DOHH2 (cell line): ENCODE results near the gene LILRA6.

Experiments
- H3F3A ChIP-seq: fragments of 200-600 bp; sonication (generic), shearing (Covaris generic); 2 replicates; pipeline ENCODE4 v1.6.0; 2016; ENCODE audit warnings: antibody characterized with exemption, mild to moderate bottlenecking; ENCODE audit not compliant: control insufficient read depth, insufficient read depth
- H3K27ac ChIP-seq: fragments of 200-600 bp; sonication (generic); 2 replicates; pipeline ENCODE4 v1.5.1; 2014; ENCODE audit warnings: low read depth, mild to moderate bottlenecking, low read length, moderate library complexity
- H3K27me3 ChIP-seq: fragments of 200-600 bp; sonication (generic); 2 replicates; pipeline ENCODE4 v1.6.1; 2014; ENCODE audit warnings: mild to moderate bottlenecking, low read length, mixed read lengths; ENCODE audit not compliant: control insufficient read depth
- H3K36me3 ChIP-seq: fragments of 200-600 bp; sonication (generic); 2 replicates; pipeline ENCODE4 v1.6.1; 2014; ENCODE audit warnings: mild to moderate bottlenecking, low read length, moderate library complexity, mixed read lengths; ENCODE audit not compliant: control insufficient read depth
- H3K4me1 ChIP-seq: fragments of 200-600 bp; sonication (generic); 2 replicates; pipeline ENCODE4 v1.6.1; 2014; ENCODE audit warnings: mild to moderate bottlenecking, low read length, mixed read lengths; ENCODE audit not compliant: control insufficient read depth
- H3K4me2 ChIP-seq: fragments of 200-600 bp; sonication (generic); 2 replicates; pipeline ENCODE4 v1.6.0; 2014; ENCODE audit warnings: mild to moderate bottlenecking, low read length, moderate library complexity
- H3K4me3 ChIP-seq: fragments of 200-600 bp; sonication (generic); 2 replicates; pipeline ENCODE4 v1.5.1; 2014; ENCODE audit warnings: mild to moderate bottlenecking, low read length, mixed read lengths
- H3K79me2 ChIP-seq: fragments of 200-600 bp; sonication (generic); 2 replicates; pipeline ENCODE4 v1.6.1; 2014; ENCODE audit warnings: mild to moderate bottlenecking, low read length, mixed read lengths; ENCODE audit not compliant: control insufficient read depth
- H3K9me2 ChIP-seq: fragments of 200-600 bp; sonication (generic); replicated peaks from 2 replicates; pipeline ENCODE4 v1.6.1; 2014; ENCODE audit warnings: mild to moderate bottlenecking, low read length, mixed read lengths; ENCODE audit not compliant: control insufficient read depth
- H3K9me3 ChIP-seq: fragments of 200-600 bp; sonication (generic); 2 replicates; pipeline ENCODE4 v1.6.1; 2014; ENCODE audit warnings: antibody characterized with exemption, low read length, mixed read lengths; ENCODE audit not compliant: control insufficient read depth, insufficient read depth
- H4K20me1 ChIP-seq: fragments of 200-600 bp; sonication (generic); 2 replicates; pipeline ENCODE4 v1.6.0; 2014; ENCODE audit warnings: low read depth, mild to moderate bottlenecking, antibody characterized with exemption, low read length, moderate library complexity; ENCODE audit not compliant: control insufficient read depth, insufficient read depth
- EZH2phosphoT487 ChIP-seq: fragments of 200-600 bp; sonication (generic); IDR thresholded peaks from 2 replicates; pipeline ENCODE4 v1.6.1; 2017; ENCODE audit warnings: borderline replicate concordance, mild to moderate bottlenecking, antibody characterized with exemption, low read length, moderate library complexity, mixed read lengths
- TF ChIP-seq, protein P1 (sequence below): fragments of 200-600 bp; sonication (generic); IDR thresholded peaks from one replicate; pipeline ENCODE4 v1.5.1; 2014; ENCODE audit warnings: antibody characterized with exemption, mild to moderate bottlenecking, low read depth, low read length; ENCODE audit not compliant: poor library complexity, severe bottlenecking

Gene LILRA6

DNA sequence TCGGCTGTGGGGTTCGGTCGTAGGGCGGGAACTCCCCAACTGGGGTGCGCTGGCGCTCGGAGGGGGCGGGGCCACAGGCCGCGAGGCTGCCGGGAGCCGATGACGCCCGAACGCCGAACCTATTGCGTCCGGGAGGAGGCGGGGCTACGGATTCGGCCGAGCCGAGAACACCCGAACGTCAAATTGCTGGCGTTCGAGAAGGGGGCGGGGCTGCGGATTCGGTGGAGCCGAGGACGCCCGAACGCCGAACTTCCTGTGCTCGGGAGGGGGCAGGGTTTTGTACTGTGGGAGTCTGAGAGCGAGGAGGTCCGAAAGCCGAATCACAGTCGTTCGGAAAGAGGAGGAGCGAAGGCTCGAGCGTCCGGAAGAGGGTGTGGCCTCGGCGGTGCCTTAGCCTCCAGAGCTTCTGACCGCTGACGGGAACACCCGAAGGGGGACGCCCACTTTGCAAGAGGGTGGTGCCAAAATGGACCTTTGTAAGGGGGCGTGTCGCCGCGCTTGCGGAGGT lies 52.0 kb downstream of the LILRA6 start:
- H3K4me3 ChIP-seq, result peak overlapping the region; percentile 85
- H3K9me2 ChIP-seq, result no peaks in the 10 kb centered on the region
- H3K4me1 ChIP-seq, result peaks cover 19% of the 10 kb centered on the region
- H3F3A ChIP-seq, result no peaks in the 10 kb centered on the region; the same call in 1 of the 2 replicates
- peaks cover 25% of the 10 kb centered on the region for H3K36me3 ChIP-seq
- H3K9me3 ChIP-seq, result no peaks in the 10 kb centered on the region
- peaks cover 4% of the 10 kb centered on the region; the same call in 1 of the 2 replicates for H4K20me1 ChIP-seq
- no peak for TF ChIP-seq EZH2phosphoT487
- TF ChIP-seq, protein P1, sequence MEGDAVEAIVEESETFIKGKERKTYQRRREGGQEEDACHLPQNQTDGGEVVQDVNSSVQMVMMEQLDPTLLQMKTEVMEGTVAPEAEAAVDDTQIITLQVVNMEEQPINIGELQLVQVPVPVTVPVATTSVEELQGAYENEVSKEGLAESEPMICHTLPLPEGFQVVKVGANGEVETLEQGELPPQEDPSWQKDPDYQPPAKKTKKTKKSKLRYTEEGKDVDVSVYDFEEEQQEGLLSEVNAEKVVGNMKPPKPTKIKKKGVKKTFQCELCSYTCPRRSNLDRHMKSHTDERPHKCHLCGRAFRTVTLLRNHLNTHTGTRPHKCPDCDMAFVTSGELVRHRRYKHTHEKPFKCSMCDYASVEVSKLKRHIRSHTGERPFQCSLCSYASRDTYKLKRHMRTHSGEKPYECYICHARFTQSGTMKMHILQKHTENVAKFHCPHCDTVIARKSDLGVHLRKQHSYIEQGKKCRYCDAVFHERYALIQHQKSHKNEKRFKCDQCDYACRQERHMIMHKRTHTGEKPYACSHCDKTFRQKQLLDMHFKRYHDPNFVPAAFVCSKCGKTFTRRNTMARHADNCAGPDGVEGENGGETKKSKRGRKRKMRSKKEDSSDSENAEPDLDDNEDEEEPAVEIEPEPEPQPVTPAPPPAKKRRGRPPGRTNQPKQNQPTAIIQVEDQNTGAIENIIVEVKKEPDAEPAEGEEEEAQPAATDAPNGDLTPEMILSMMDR, result no peak
- peak overlapping the region; percentile 95 for H3K4me2 ChIP-seq
- peaks cover 29% of the 10 kb centered on the region for H3K79me2 ChIP-seq
- H3K27ac ChIP-seq, result peak overlapping the region; percentile 83
- H3K27me3 ChIP-seq, result no peaks in the 10 kb centered on the region

DNA sequence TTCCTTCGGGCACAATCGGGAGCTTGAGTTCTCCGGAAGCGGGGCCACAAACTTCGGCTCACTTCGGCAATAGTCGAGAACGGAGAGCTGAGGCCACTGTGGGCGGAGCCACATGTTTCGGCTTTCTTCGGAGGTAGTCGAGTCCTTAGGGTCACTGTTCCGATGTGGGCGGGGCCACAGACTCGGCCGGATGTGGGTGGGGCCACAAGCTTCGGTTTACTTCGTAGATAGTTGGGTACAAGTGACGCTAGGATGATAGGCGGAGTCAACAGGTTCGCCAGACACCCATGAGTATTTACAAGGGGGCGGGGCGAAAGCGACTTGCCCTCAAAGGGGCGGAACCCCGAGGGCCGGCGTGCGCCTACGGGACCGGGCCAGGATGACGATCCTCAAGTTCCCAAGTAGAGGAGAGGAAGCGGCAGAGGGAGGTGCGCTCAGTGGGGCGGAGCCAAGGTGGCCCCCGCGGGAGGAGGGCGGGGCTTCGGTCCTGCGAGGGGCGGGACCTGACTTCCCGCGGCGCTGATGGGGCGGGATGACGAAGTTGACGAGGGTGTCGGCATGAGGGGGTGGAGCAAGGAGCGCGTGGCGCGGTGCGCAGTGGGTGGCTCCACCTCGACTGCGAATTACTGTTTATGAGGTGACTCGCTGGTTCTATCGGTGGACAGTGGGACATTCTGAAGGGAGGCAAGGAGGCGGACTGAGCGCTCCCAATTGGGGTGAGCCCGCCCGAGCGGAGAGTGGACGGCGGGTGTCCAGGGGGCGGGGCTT lies 52.7 kb downstream of the LILRA6 start:
- Histone ChIP-seq H3K27me3 (no peaks in the 10 kb centered on the region), H3K9me3 (no peaks in the 10 kb centered on the region), H3K9me2 (no peaks in the 10 kb centered on the region), H3K36me3 (peaks cover 25% of the 10 kb centered on the region), H3K27ac (peak overlapping the region; percentile 83), H3K79me2 (peaks cover 29% of the 10 kb centered on the region), H4K20me1 (peaks cover 4% of the 10 kb centered on the region; the same call in 1 of the 2 replicates), H3K4me1 (peaks cover 19% of the 10 kb centered on the region), H3K4me2 (peak overlapping the region; percentile 95), H3F3A (no peaks in the 10 kb centered on the region; the same call in 1 of the 2 replicates), H3K4me3 (peak overlapping the region; percentile 85)
- no peak for TF ChIP-seq EZH2phosphoT487
- TF ChIP-seq, protein P1, result no peak

DNA sequence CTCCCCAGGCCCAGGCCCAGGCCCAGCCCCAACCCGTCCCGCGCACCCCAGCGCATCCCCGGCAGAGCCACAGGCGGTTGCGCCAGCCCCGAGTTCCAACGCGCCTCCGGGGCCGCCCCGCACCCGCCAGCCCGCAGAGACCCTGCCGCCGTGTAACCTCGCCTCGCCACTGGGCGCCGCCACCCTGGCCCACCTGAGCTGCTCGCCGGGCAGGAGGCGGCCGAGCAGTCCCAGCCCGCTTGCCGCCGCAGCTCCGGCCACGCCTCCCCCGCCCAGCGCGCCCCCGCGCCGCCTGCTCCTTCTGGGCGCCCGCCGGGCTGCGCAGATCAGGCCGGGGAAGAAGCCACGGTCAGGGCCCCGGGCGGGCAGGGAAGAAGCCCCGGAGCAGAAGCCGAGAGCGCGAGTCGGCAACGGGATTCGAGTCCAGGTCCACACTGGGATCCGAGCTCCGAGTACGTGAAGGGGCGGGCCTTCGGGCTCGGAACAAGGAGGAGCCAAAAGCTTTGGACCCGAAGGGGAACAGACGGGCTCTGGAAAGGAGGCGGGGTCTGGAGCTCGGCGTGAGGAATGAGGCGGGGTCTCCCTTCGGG lies 53.4 kb downstream of the LILRA6 start, which contains the start of gene MBOAT7:
TSS of gene MBOAT7 (minus strand) at position 436 of the 590 bp plus-strand sequence. CDS start 1,072 bp downstream, outside the sequence.
- TF ChIP-seq, protein P1, result peak; percentile 50
- TF ChIP-seq EZH2phosphoT487, result no peak
- peak within 1 kb of the TSS; percentile 95 for H3K4me2 ChIP-seq
- H3K36me3 ChIP-seq, result peaks cover 25% of the 10 kb centered on the region
- H3K4me3 ChIP-seq, result peak within 1 kb of the TSS; percentile 85
- H3K79me2 ChIP-seq, result peaks cover 29% of the 10 kb centered on the region
- peaks cover 4% of the 10 kb centered on the region; the same call in 1 of the 2 replicates for H4K20me1 ChIP-seq
- H3K9me2 ChIP-seq, result no peaks in the 10 kb centered on the region
- H3K4me1 ChIP-seq, result peaks cover 19% of the 10 kb centered on the region
- no peaks in the 10 kb centered on the region for H3K9me3 ChIP-seq
- peak within 1 kb of the TSS; percentile 83 for H3K27ac ChIP-seq
- no peaks in the 10 kb centered on the region for H3K27me3 ChIP-seq
- no peaks in the 10 kb centered on the region; the same call in 1 of the 2 replicates for H3F3A ChIP-seq
